GM18498 (cell line): ENCODE data around the gene TNS3.
"Not testable (repeated sequence)": the region's sequence is repeated elsewhere in the genome, so short reads cannot be mapped to it uniquely, and the experiment has no call there.

ENCODE experiments used
- ATAC-seq: cut with Tn5 transposase; IDR thresholded peaks from one replicate; pipeline ENCODE4 v1.9.1; 2021; ENCODE audit warnings: mild to moderate bottlenecking, moderate library complexity; ENCODE audit not compliant: unreplicated experiment

The TNS3 gene

DNA sequence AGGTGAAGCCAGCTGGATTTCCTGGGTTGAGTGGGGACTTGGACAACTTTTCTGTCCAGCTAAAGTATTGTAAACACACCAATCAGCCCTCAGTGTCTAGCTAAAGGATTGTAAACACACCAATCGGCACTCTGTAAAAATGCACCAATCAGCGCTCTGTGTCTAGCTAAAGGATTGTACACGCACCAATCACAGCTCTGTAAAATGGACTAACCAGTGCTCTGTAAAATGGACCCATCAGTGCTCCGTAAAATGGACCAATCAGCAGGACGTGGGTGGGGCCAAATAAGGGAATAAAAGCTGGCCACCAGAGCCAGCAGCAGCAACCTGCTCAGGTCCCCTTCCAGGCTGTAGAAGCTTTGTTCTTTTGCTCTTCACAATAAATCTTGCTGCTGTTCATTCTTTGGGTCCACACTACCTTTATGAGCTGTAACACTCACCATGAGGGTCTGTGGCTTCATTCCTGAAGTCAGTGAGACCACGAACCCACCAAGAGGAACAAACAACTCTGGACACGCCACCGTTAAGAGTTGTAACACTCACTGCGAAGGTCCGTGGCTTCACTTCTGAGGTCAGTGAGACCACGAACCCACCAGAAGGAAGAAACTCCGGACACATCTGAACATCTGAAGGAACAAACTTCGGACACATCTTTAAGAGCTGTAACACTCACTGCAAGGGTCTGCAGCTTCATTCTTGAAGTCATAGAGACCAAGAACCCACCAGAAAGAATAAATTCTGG is 21.8 kb upstream of the TNS3 start:
- not testable (repeated sequence) for ATAC-seq

DNA sequence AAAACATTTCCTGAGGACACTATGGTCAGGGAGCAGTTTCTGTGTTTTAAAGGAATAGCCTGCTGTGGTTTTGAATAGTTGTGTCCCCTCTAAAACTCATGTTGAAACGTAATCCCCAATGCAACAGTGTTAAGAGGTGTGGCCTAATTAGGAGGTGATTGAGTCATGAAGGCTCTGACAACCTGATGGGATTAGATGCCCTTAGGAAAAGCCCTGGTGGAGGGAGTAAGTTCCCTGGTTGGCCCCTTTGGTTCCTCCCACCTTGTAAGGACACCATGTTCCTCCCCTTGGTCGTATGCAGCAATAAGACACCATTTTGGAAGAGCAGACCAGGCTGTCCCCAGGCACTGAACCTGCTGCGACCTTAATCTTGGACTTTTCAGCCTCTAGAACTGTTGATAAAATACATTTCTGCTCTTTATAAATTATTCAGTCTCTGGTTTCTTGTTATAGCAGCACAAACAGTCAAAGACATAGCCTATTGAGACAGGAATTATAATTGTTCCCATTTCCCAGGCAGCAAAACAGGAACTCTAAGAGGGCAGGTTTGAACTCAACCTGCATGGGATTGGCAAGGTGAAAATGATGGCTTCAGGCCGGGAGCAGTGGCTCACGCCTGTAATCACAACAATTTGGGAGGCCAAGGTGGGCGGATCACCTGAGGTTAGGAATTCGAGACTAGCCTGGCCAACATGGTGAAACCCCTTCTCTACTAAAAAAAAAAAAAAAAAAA is 20.5 kb upstream of the TNS3 start:
- ATAC-seq: no peak

DNA sequence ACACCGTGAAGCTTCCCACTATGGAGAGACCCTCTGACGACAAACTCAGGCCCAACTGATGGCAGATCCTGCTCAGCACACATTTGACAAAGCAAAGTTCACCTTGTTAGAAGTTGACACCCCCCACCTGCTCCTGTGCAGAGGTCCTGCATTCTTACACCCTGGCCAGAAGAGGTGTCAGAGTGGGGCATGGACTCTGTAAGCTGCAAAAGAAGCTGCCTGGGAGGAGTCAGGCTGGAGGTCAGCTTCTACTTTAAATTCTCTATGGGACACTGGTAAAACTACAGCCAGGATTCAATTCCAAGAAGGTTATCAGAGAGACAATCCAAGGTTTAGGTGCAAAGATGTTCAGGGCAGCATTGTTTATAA is 20.0 kb upstream of the TNS3 start:
- no peak for ATAC-seq

DNA sequence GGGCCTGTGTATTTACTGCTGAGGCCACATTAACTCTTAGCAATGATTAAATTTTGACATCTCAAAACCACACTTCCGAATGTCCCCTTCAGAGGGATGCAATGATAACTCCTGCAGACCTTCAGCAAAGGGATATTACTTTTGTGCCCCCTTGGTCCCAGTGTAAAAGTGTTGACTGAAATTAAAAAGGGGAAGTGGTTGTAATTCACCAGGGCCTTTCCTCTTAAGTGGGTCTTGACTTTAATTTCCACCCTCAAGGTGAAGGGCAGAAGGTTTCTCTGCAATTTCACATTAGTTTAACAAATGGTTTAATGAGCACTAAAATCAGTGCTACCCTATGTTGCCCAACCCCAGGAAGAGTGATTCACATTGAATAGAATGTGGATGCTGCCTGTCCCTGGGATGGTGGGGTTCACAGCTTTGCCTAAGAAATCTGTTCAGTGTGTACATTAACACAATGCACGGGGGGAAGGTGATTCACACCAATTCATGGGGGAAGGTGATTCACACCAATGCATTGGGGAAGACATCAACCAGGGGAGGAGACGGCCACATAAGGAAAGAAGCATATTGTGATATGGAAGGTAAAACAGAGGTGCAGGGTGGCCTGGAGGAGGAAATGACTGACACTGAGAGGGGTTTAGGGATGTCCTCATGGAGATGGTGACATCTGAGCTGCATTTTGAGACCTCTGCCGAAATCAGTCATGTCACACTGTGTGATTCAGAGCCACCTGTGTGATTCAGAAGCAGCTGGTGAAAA is 19.4 kb upstream of the TNS3 start:
- ATAC-seq: peak; percentile 73

DNA sequence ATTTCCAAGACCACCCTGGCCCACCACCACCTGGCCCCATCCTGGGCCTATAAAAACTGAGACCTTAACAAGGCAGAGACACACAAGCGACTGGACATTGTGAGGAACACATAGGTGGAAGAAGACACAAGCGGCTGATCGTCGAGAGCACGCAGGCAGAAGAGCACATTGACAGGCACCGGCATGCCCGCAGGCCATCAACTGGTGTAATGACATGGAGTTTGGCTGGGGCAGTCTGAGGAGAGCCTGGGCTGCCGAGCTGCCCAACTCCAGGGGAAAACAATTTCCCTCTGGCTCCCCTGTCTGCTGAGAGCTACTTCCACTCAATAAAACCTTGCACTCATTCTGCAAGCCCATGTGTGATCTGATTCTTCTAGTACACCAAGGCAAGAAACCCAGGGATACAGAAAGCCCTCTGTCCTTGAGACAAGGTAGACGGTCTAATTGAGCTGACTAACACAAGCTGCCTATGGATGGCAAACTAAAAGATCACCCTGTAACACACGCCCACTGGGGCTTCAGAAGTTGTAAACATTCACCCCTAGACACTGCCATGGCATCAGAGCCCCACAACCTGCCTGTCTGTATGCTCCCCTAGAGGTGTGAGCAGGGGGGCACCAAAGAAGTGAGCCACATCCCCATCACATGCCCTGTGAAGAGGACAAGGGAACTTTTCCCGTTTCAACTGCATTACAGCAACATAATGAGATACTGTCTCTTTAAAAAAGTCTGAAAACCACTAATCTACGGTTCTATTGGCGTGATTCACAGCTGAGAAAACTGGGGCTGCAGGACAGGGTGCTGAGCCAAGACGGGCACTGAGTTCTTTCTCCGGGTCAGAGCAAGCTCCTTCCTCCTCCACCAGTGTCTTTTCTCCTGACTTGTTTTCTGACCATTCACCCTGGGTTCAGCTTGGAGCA is 18.5 kb upstream of the TNS3 start:
- peak; percentile 42 for ATAC-seq

DNA sequence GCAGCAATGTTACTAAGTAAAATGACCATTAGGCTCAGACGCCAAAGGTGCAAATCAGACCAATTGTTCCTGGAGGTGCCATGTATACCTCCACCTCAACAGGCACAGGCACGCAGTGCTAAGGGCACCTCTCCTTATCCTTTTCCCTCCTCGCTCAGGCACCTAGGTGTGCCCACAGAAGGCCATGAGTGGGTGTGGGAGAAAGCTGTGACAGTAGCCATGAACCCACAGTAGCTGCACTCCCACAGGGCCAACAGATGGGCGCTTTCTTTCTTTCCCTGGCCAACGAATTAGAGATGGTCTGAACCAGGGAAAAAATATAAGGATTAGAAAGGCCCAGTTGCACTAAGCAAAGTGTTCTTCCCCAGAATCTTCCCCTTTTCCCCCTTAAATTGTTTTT is 15.5 kb upstream of the TNS3 start:
- ATAC-seq: no peak

DNA sequence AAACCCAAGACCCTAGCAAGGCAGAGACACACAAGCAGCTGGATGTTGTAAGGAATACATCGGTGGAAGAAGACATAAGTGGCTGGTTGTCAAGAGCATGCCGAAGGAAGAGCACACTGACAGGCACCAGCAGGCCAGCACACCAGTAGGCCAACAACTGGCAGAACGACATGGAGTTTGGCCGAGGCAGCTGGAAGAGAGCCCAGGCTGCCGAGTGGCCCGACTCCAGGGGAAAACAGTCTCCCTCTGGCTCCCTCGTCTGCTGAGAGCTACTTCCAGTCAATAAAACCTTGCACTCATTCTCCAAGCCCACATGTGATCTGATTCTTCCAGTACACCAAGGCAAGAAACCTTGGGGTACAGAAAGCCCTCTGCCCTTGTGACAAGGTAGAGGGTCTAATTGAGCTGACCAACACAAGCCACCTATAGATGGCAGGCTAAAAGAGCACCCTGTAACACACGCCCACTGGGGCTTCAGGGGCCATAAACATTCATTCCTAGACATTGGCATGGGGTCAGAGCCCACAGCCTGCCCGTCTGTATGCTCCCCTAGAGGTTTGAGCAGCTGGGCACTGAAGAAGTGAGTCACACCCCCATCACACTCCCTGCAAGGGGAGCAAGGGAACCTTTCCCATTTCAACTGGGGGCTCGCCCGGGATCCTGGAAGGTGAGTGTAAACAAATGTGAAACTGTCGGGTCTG is 14.7 kb upstream of the TNS3 start:
- ATAC-seq: no peak

DNA sequence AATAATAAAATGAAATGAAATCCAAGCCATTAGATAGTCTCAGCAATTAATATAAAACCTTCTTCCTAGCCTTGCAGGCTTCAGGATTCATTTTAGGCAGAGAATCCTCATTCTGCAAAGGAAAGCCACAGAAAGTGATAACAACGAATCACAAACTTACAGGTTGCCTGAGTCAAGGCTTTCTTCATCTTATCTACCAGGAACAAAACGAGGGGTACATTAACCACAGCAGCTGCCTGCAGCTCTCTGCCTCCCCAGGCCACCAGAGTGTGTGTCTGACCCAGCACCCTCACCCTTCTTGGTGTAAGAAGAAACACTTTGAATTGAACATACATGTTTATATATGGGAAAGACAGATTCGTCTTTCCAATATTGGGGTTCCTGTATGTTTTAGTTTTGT is 12.5 kb upstream of the TNS3 start:
- no peak for ATAC-seq

DNA sequence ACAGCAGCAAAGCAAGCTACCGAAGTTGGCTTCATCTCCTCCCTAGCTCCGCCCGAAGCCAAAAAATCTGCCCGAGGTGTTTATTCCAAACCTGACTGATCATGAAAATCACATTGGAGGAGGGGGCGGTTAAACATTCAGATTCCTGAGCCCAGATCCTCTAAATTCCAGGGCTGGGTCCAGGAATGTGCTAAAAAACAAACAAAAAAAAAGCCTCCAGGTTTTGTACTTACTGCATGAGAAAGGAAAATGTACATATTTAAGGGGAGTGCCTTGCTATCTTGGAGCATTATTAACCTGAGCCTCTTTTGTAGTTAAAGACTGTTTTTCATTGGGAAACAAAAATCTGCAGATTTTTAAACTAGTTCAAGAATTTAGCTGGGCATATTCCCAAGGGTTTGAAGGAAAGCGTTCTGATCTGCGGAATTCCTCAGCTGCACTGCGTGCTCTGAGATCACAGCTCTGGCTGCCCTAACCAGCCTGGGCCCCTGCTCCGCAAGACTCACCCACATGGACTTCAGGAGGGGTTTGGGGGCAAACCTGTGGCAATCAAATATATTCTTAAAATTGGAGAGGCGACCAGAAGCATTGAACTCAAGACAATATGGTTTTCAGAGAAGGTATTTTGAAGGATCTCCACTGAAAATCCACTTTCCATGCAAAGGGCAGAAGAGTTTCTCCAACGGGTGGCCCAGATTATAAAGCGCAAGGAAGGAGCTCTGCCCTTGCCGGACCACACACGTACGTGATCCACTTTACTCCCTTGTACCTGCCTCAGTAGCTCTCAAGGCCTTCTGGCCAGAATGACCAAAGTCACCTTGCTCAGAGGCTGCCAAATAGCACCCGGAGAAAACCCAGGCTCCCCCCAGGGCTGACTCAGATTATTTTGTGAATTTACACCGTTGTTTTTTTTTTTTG is 10.0 kb upstream of the TNS3 start:
- no peak for ATAC-seq

DNA sequence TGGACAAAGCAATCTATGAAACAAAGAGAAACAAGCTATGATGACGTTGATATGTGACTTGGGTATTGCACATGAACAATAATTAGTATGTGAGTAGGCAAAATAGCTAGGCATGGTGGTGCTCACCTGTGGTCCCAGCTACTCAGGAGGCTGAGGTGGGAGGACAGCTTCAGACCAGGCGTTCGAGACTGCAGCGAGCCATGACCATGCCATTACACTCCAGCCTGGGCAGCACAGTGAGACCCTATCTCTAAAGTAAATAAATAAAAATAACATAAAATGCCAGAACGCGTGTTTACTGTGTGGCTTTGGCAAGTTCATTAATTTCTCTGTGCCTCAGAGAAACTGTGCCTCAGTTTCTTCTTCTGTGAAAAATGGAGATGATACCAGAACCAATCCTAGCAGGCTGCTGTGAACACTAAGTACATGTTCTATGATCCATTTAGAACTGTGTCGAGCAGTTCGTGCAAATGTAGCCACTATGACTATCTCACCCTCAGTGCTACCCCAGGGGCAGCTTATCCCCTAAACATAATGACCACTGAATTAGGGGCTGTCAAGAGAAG is 9.3 kb upstream of the TNS3 start:
- no peak for ATAC-seq

DNA sequence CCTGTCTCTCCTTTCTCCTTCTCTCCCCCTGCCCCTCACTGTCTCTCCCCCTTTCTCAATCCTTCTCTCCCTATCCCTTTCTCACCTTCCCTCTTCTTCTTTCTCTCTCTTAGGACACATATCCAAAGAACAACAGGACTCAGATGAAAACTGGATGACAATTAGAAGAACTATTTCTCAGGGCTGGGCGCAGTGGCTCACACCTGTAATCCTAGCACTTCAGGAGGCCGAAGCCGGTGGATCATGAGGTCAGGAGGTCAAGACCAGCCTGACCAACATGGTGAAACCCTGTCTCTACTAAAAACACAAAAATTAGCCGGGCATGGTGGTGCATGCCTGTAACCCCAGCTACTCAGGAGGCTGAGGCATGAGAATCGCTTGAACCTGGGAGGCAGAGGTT is 8.3 kb upstream of the TNS3 start:
- ATAC-seq: not testable (repeated sequence)

DNA sequence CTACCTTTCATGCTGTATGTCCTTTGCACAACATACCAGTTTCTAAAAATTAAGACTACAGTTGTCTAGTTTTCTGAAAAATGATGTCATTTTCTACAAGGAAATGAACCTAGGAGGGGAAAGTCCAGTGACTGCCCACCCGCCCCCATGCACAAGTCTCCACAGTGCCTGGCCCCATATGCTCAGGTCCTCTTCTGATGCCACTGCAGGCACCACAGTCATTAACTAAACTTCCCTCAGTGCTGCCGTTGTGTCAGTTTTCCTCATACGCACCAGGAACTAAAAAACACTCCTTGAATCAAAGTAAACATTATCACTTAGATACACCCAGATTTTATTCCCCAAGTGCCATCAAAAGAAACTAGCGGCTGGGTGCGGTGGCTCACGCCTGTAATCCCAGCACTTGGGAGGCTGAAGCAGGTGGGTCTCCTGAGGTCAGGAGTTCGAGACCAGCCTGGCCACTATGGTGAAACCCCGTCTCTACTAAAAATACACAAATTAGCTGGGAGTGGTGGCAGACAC is 6.9 kb upstream of the TNS3 start:
- ATAC-seq: no peak

DNA sequence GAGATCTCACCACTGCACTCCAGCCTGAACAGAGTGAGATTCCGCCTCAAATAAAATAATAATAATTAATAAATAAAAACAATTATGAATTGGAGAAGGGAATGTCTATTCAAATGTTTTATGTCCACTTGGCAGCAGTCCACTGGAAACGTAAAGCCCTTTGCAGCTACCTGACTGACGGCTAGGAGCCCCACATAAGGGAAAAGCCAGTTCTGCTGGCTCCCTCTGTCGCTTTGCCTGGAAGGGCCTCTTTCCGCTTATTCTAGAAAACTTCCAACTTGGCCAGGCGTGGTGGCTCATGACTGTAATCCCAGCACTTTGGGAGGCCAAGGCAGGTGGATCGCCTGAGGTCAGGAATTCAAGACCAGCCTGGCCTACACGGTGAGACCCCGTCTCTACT is 6.1 kb upstream of the TNS3 start:
- no peak for ATAC-seq

DNA sequence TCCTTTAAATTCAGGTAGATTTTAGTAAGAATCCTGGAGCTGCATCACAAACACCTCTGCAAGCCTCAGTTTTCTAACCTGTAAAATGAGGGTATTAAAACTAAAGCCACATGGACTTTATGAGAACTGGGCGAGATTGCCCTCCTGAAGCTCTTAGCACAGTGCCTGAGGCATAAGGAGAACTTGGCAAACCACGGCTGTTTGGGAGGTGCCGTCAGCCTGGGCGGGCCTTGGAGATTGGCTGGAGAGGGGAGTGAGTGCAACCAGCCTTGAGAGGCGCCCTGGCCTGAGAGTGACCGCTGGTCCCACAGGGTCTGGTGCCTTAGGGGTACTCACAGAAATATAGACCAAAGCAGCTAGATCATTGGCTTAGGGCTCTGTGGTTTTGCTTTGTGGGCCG is 5.4 kb upstream of the TNS3 start:
- ATAC-seq: no peak

DNA sequence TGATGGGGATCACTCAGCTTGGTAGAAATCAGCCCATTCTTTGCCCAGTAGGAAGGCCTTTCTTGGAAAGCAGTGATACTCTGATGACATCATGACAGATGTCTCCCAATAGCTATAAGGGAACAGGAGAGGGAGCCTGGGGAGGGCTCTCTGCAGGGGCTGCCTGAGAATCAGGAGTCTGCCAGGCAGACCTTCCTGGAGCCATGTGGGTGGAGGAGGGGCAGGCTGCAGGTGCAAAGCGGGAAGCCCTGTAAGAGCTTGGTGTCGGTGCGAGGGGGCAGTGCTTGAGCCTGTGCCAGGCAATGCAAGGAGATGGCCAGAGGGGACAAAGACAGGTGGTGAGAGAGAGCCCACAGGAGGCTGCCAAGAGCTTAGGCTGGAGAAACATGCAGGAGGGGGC is 5.0 kb upstream of the TNS3 start:
- no peak for ATAC-seq

DNA sequence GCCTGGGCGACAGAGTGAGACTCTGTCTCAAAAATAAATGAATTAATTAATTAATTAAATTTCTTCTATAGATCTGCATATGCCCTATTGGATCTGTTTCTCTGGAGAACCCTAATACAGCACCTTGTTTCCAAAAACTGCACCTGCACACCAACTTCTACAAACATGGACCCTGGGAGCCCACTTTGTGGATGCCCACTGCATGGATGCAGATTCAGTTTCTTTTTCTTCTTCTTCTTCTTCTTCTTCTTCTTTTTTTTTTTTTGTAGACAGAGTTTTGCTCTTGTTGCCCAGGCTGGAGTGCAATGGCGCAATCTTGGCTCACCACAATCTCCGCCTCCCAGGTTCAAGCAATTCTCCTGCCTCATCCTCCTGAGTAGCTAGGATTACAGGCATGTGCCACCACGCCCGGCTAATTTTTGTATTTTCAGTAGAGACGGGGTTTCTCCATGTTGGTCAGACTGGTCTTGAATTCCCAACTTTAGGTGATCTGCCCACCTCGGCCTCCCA is 4.3 kb upstream of the TNS3 start:
- not testable (repeated sequence) for ATAC-seq

DNA sequence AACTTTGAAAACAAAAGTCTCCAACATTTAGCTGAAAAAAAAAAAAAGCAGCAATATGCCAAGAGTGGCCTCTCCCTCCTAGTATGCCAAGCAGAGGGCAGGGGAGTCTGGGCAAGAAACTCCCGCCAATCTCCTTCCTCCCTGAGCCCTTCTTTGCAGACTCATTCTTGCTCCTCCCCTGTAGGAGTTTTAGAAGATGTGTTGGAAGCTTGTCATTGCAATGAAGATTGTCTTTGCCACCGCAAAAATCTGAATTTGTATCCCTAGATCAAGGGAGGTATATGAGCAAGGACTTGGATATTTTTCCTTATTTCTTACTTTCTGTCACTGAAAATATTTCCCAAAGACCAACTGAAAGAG is 2.6 kb upstream of the TNS3 start:
- ATAC-seq: no peak

DNA sequence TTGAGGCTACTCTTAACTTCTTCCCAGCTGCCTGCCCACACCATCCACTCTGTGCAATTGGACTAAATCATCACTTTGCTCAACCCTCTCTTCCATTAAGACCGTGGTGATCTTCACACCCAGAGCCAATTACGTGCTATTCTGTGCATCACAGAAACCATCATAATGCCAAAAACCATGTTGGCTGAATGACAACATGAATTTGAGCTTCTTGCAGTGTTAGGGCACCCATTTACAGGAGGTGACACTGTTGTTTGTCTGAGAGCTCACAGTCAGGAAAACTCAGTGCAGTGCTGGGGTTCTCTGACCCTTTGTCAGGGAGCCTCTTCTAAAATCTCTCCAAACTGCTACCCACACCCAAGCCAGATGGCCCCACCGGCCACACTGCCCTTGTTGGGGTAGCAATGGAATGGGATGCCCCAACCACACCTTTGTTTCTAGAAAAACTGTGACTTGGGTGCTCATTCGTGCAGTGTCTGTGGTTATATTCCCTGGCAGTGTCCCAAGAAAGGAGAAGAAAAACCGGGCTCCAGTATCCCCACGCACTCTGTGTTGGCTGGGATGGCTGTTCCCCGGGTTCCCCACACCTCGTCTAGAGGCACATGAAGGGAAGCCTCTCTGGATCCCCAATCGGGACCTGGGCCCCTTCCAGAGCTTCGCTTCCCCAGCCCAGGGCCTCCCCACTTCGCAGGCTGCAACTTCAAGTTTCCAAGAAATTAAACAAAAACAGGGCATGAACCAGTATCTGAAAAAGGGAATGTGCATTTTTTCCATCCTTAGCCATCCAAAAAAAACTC is 2.0 kb upstream of the TNS3 start:
- ATAC-seq: no peak
